DND-41 (cell line): ENCODE measurements around the gene TENT4B.

Experiments used
- ATAC-seq: fragments of 200-7000 bp; cut with Tn5 transposase; 3 replicates; pipeline ENCODE4 v1.9.1; 2021; ENCODE audit warnings: low read depth; ENCODE audit not compliant: insufficient read depth
- DNase-seq: peaks from one replicate; pipeline ENCODE4 v3.0.0-alpha.2; 2020
- H2AFZ ChIP-seq: 2 replicates; pipeline ENCODE4 v1.6.0; 2012; ENCODE audit warnings: low read depth, low read length
- H3K27ac ChIP-seq: 2 replicates; pipeline ENCODE4 v1.5.1; 2012; ENCODE audit warnings: low read length, inconsistent platforms
- H3K27me3 ChIP-seq: fragments of 200-600 bp; sonication (generic); 2 replicates; pipeline ENCODE4 v1.6.0; 2012; ENCODE audit warnings: low read length, mild to moderate bottlenecking, inconsistent platforms; ENCODE audit not compliant: insufficient read depth, poor library complexity
- H3K36me3 ChIP-seq: 2 replicates; pipeline ENCODE4 v1.5.1; 2012; ENCODE audit warnings: low read length, inconsistent platforms; ENCODE audit not compliant: insufficient read depth
- H3K4me1 ChIP-seq: 2 replicates; pipeline ENCODE4 v1.5.1; 2012; ENCODE audit warnings: mild to moderate bottlenecking, low read length; ENCODE audit not compliant: insufficient read depth
- H3K4me2 ChIP-seq: 2 replicates; pipeline ENCODE4 v1.6.0; 2012; ENCODE audit warnings: mild to moderate bottlenecking, moderate library complexity, low read length, inconsistent platforms; ENCODE audit not compliant: insufficient read depth
- H3K4me3 ChIP-seq, 2 experiments: fragments of 200-600 bp in 1 of 2; shearing (Covaris generic) in 1 of 2; 2 replicates each; pipeline ENCODE4 v1.5.1; 2012 to 2016; ENCODE audit warnings: inconsistent platforms in 2 of 2, low read length in 2 of 2, mild to moderate bottlenecking in 2 of 2, low read depth in 1 of 2, moderate library complexity in 1 of 2
- H3K79me2 ChIP-seq: 2 replicates; pipeline ENCODE4 v1.6.0; 2012; ENCODE audit warnings: low read length, inconsistent platforms; ENCODE audit not compliant: insufficient read depth
- H3K9ac ChIP-seq: 2 replicates; pipeline ENCODE4 v1.6.0; 2012; ENCODE audit warnings: low read depth, mild to moderate bottlenecking, inconsistent platforms, low read length, moderate library complexity
- H3K9me3 ChIP-seq: 2 replicates; pipeline ENCODE4 v1.5.1; 2012; ENCODE audit warnings: low read length, moderate library complexity, mild to moderate bottlenecking, inconsistent platforms; ENCODE audit not compliant: insufficient read depth, severe bottlenecking
- H4K20me1 ChIP-seq: 2 replicates; pipeline ENCODE4 v1.6.0; 2012; ENCODE audit warnings: low read length; ENCODE audit not compliant: insufficient read depth
- EZH2 ChIP-seq: IDR thresholded peaks from 3 replicates; pipeline ENCODE4 v1.6.1; 2012; ENCODE audit warnings: borderline replicate concordance, low read depth, mild to moderate bottlenecking, moderate library complexity, low read length, inconsistent platforms; ENCODE audit not compliant: severe bottlenecking
- TF ChIP-seq, protein P1 (sequence below): IDR thresholded peaks from 2 replicates; pipeline ENCODE4 v1.5.1; 2012; ENCODE audit warnings: borderline replicate concordance, low read length, moderate library complexity, mild to moderate bottlenecking; ENCODE audit not compliant: poor library complexity, severe bottlenecking; ENCODE audit errors: extremely low read depth

Gene TENT4B

DNA sequence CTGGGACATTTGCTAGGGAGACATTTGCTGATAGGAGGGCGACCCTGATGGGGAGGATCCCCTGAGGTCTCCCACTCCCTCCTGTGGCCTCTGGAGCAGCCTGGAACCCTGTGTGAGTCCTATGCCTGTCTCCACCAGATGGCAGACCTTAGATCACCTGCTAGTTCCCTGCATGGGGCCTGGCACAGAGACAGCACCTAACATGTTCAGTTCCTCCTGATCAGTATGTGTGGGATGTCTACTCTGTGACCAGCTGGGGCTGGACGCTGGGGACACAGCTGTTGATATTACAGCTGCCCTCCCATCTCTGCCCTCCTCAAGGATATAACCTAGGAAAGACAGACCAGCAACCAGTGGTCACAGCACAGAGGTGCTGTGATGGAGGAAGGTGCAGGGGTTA, 112.2 kb downstream of the TENT4B start:
- ATAC-seq (no peak), DNase-seq (peak; percentile 30)
- no peak overlapping the region for H3K4me2 ChIP-seq
- peak overlapping the region; percentile 35; the same call in 1 of the 2 replicates for H2AFZ ChIP-seq
- no peak overlapping the region for H3K4me3 ChIP-seq
- peaks cover 32% of the 10 kb centered on the region for H3K4me1 ChIP-seq
- H4K20me1 ChIP-seq: no peaks in the 10 kb centered on the region
- H3K27me3 ChIP-seq: no peaks in the 10 kb centered on the region
- no peaks in the 10 kb centered on the region for H3K9me3 ChIP-seq
- no peaks in the 10 kb centered on the region for H3K79me2 ChIP-seq
- H3K27ac ChIP-seq: no peak overlapping the region
- H3K9ac ChIP-seq: no peak overlapping the region
- TF ChIP-seq, protein P1, sequence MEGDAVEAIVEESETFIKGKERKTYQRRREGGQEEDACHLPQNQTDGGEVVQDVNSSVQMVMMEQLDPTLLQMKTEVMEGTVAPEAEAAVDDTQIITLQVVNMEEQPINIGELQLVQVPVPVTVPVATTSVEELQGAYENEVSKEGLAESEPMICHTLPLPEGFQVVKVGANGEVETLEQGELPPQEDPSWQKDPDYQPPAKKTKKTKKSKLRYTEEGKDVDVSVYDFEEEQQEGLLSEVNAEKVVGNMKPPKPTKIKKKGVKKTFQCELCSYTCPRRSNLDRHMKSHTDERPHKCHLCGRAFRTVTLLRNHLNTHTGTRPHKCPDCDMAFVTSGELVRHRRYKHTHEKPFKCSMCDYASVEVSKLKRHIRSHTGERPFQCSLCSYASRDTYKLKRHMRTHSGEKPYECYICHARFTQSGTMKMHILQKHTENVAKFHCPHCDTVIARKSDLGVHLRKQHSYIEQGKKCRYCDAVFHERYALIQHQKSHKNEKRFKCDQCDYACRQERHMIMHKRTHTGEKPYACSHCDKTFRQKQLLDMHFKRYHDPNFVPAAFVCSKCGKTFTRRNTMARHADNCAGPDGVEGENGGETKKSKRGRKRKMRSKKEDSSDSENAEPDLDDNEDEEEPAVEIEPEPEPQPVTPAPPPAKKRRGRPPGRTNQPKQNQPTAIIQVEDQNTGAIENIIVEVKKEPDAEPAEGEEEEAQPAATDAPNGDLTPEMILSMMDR: peak; percentile 53
- TF ChIP-seq EZH2: no peak
- no peaks in the 10 kb centered on the region for H3K36me3 ChIP-seq

DNA sequence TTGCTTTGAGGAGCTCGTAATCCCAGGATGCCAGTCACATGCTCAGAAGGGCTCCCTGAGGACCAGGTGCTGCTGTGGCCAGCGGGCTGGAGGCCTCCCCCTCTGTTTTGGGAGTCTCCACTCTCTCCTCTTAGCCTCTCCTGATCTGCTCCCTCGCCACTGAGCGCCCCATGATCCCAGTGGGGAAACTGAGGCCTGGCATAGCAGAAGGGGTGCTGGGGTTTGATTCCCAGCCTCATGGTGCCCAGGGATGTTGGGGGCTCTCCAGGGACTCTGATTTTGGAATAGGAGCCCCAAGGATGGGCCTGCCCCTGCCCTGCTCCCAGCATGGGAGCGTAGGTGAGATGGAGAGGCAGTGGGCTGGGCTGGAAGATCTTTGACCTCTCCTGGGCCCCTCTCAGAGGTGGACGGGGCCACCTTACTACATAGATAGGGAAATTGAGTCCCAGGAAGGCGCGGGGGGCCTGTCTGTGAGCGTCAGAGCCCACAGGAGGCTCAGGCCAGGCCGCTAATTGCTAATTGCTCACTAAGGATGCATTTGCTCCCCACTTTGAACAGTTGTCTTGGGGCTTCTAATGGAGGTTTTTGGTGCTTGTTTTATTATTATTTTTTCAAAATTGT, 112.7 kb downstream of the TENT4B start:
- H3K4me3 ChIP-seq: peak overlapping the region in 1 of 2 experiments; percentile 22; a peak in 1 of 4 replicates
- DNase-seq (no peak), ATAC-seq (peak; percentile 5; the same call in 2 of the 3 replicates)
- TF ChIP-seq, protein P1: no peak
- no peak for TF ChIP-seq EZH2
- H3K79me2 ChIP-seq: no peaks in the 10 kb centered on the region
- peak overlapping the region; percentile 60 for H3K9ac ChIP-seq
- H3K27me3 ChIP-seq: no peaks in the 10 kb centered on the region
- peak overlapping the region; percentile 63 for H3K27ac ChIP-seq
- H3K4me1 ChIP-seq: peaks cover 32% of the 10 kb centered on the region
- H3K9me3 ChIP-seq: no peaks in the 10 kb centered on the region
- peak overlapping the region; percentile 94 for H3K4me2 ChIP-seq
- no peaks in the 10 kb centered on the region for H4K20me1 ChIP-seq
- H2AFZ ChIP-seq: peak overlapping the region; percentile 64
- no peaks in the 10 kb centered on the region for H3K36me3 ChIP-seq

DNA sequence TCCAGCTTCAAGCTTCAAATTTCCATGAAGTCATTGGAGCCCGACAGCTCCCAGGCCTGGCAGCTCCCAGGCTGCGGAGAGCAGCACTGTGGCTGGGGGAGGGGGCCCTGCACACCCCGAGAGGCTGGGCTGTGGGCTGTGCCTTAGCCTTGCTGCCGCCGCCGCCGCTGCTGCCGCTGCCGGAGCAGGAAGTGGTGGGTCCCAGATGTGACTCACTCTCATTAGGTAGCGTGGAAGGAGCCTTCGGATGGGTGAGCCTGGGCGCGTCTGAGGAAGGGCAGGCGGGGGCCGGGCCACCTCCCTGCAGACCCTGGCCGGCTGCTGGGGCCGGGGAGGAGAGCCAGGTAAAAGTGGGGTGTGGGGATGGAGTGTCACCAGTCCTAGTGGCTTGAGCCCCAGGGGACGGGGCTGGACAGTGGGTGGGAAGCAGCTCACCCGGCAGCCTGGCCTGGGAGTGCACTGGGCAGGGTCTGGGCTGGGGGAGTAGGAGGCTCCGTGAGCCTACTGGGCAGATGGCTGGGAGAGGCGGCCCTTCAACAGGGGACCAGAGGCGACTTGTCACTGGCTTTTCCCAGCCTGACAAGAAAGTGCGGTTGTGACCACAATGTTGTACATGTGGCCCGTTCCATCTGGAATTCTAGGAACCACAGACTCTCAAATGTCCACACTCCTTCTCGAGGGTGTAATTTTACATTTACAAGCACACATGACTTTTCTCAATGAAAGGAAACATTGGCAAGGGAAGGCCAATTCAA, 113.4 kb downstream of the TENT4B start, which contains the start of gene ADCY7:
ADCY7 (plus strand) TSS at position 215 of the 755 bp plus-strand sequence. CDS start 21,629 bp downstream, outside the sequence.
- ATAC-seq (peak; percentile 99), DNase-seq (peak; percentile 93)
- no peaks in the 10 kb centered on the region for H3K9me3 ChIP-seq
- TF ChIP-seq, protein P1: no peak
- no peak for TF ChIP-seq EZH2
- no peaks in the 10 kb centered on the region for H3K36me3 ChIP-seq
- H3K27me3 ChIP-seq: no peaks in the 10 kb centered on the region
- peak within 1 kb of the TSS; percentile 81 for H3K27ac ChIP-seq
- peak within 1 kb of the TSS; percentile 11 to 67; a peak in 3 of 4 replicates for H3K4me3 ChIP-seq
- H4K20me1 ChIP-seq: no peaks in the 10 kb centered on the region
- H3K4me2 ChIP-seq: peak within 1 kb of the TSS; percentile 94
- peak within 1 kb of the TSS; percentile 68 for H2AFZ ChIP-seq
- no peaks in the 10 kb centered on the region for H3K79me2 ChIP-seq
- H3K4me1 ChIP-seq: peaks cover 32% of the 10 kb centered on the region
- H3K9ac ChIP-seq: peak within 1 kb of the TSS; percentile 60
